HG03378 (cell line): ENCODE measurements around the gene VPS37B.

Experiments
- ATAC-seq: cut with Tn5 transposase; IDR thresholded peaks from one replicate; pipeline ENCODE4 v1.9.1; 2021; ENCODE audit warnings: mild to moderate bottlenecking, moderate library complexity; ENCODE audit not compliant: unreplicated experiment

VPS37B gene

DNA sequence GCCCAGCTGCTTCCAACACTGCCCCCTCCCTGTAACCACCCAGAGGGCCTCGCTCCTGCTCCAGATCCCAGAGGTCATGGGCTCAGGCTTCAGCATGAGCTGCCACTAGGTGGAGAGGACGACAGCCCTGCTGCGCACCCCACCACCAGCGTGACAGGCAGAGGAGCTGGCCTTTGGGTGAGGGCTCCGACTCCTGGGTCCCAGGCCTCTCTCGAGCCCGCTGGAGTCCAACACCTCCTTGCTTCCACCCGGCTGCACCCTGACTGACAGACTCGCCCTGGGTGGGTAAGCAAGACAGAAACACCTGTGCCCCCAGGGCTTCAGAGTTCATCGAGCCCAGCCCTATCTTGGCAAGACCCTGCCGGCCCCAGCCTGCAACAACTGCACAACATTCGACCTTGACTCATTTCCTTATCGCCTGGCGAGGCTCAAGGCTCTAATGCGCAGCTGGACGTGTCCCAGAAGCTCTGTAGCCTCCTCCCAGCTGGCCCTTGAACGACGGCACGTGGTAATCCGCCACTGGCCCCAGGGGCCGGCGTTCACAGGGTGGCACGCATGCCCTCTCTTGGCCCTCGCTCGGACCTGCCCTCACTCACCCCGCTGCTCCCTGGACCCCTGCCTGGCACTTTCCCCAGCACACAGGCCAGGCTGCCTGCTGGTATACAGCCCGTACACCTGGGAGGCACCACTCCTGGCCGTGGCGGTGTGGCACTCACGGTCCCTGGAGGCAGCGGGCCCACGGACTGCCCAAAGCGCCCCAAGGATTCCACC is 28.0 kb downstream of the VPS37B start:
- no peak for ATAC-seq

DNA sequence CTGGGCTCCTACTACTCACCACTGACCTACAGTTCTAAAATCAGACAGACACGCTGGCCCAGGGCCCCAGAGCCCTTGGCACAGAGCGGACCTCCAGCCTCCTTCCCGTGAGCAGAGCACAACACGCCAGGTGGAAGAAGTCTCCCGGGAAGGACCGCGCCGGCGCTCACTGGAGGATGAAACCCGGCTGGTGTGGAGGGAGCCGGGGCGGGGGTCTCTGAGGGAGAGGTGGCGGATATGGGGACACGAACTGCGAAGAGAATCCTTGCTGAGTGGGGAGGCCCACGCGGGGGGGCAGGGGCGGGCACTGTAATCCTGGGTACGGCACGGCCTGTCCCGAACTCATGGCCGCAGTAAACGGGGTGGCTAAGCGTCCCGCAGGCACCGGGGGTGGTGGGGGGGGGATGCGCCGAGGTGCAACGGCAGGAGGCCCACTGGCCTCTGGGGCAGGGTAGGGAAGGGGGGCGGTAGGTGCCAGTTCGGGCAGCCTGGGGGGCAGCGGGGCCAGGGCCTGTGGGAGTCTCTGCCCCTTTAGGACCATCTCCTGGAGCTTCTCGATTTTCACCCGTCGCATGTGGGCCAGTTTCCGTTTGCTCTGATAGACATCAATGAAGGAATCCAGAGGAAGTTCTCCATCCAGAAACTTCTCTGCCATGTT is 28.8 kb downstream of the VPS37B start:
- no peak for ATAC-seq

DNA sequence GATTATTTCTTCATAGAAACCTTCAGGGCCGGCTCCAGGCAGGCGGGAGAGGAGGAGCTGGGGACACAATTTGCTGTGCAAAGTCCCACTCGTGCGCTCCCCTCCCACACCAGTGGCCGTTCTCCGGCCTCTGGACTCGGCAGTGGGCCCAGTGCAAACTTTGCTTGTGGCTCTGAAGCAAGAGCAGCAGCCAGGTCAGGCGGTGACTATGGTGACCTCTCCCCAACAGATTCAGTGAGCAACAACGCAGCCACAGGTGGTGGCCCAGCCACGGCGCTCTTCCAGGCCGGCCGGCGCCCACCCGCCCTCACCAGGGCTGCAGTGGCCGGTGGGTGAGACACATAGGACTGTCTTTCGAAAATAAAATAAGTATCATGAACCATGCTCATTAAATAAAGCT is 29.5 kb downstream of the VPS37B start:
- no peak for ATAC-seq

DNA sequence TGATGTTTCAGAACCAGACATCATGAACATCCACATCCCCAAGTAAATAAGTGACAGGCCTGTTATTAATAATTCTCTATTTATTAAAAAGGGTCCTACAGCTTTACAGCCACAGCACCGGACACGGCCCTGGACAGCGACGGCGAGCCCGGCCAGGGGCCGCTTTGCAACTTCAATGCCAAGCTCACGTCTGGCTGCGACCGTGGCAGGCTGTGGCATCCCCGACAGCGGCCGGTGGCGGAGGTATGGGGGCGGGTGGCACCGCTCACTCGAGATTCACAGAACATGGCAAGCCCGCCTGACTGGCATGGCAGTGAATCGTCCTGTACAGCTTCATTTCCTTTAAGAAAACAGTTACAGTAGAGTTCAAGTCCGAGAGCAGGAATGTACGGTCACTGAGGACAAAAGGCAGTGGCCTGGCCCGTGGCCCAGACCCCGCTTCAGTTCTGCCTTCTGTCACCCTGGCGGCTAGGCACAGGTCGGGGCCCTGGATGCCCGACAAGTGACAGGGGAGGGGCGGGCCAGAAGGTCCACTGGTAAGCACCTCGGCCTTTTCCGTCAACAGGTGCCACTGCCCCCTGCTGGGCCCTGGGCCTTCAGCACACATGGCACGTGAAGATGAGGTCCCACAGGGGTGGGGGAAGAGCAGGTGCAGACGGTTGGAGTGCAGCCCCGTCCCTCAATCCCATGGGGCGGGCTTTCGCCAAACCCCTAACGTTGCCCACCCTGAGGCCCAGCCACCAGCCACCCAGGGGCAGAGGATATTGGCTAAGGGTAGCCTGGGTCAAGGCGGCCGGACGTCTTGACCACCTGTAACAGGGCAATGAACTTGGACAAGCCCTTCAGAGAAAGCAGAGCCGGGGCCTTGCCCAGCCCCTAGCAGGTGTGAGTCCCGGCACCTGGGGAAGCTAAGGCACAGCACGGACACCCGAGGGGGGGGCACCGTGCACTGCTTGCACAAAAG is 30.4 kb downstream of the VPS37B start:
- ATAC-seq, result no peak

DNA sequence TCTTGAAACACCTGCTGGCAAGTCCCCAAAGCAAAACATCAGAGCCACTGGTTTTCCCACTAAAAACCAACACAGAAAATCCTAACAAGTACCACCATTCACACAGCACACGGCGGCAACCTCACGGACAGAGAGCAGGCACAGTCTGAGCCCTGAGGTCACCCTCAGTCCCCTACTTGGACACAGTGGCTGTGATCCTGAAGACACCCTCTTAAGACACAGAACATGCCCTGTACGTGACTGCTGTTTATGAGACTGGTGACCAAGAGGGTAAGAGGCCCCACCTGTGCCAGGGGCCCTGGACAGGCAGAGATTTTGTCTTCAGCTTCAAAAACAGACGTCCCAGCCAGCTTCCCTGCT is 31.1 kb downstream of the VPS37B start:
- ATAC-seq, result no peak

DNA sequence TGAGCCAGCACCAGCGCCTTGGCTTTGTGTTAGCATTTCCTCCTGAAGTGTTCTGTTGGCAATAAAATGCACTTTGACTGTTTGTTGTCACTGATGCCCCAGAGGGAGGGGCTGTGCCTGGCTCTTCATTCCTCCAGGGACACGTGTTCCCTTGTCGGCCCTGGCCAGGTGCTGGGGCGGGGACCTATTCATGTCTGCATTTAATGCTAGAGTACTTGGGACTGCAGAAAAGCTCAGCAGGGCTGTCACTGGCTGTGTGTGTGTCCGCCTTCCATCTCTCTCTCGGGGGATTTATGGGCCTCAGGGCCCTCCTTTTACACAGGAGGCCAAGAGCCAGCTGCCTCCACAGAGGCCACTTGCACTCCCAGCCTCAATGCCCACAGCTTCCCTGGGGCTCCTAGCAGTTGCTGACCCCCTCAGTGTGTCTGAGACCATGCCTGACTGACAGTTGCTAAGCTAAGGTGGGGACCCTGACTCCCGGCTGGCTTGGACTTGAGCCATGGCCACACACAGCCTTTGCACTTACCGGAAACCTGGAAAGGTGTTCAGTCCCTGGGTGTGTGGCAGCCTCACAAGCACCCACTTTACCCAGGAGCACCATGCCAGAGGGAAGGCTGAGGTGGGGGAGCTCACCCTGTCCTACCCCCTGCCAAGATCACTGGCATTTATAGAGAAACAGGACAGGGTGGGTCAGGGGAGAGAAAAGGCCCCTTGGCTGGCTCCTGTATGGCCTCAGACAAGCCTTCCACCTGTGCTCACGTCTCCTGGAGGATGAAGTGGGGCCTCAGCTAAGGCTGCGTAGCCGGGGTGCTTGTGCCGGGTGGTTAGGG is 32.8 kb downstream of the VPS37B start:
- no peak for ATAC-seq

DNA sequence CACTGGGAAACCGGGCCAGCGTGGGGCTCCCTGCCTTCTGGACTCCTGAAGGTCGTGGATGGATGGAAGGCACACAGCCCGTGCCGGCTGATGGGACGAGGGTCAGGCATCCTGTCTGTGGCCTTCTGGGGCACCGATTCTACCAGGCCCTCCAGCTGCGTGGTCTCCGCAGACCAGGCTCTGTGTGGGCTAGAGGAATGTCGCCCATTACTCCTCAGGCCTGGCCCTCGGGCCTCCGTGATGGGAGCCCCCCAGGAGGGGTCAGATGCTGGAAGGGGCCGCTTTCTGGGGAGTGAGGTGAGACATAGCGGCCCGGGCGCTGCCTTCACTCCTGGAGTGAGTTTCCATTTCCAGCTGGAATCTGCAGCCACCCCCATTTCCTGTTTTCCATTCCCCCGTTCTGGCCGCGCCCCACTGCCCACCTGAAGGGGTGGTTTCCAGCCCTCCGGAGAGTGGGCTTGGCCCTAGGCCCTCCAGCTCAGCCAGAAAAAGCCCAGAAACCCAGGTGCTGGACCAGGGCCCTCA is 33.8 kb downstream of the VPS37B start:
- ATAC-seq, result no peak

DNA sequence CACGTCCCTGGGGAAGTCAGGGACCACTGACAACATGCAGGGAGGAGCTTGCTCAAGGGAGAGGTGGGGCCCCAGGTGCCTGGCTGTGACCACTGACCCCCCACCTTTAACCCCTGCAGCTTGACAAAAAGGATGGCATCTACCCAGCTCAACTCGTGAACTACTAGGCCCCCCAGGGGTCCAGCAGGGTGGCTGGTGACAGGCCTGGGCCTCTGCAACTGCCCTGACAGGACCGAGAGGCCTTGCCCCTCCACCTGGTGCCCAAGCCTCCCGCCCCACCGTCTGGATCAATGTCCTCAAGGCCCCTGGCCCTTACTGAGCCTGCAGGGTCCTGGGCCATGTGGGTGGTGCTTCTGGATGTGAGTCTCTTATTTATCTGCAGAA is 34.3 kb downstream of the VPS37B start:
- no peak for ATAC-seq

DNA sequence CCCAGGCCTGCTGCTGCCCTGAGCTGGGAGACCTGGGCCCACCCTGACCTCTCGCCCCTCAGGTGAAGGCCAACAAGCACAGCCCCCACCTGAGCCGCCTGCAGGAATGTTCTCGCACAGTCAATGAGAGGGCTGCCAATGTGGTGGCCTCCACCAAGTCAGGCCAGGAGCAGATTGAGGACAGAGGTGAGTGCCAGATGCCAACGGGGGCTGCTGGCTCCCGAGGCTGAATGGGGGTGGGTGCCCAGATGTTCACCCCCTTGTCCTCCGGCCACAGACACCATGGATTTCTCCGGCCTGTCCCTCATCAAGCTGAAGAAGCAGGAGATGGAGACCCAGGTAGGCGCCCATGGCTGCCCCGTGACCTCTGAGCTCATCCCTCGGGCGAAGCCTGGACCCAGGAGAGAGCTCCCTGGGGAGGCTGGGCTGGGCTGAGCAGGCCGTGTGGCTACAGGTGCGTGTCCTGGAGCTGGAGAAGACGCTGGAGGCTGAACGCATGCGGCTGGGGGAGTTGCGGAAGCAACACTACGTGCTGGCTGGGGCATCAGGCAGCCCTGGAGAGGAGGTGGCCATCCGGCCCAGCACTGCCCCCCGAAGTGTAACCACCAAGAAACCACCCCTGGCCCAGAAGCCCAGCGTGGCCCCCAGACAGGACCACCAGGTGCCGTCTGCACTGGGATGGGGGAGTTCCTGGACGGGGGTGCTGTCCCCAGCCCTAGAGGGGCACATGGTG is 34.9 kb downstream of the VPS37B start:
- ATAC-seq, result no peak

DNA sequence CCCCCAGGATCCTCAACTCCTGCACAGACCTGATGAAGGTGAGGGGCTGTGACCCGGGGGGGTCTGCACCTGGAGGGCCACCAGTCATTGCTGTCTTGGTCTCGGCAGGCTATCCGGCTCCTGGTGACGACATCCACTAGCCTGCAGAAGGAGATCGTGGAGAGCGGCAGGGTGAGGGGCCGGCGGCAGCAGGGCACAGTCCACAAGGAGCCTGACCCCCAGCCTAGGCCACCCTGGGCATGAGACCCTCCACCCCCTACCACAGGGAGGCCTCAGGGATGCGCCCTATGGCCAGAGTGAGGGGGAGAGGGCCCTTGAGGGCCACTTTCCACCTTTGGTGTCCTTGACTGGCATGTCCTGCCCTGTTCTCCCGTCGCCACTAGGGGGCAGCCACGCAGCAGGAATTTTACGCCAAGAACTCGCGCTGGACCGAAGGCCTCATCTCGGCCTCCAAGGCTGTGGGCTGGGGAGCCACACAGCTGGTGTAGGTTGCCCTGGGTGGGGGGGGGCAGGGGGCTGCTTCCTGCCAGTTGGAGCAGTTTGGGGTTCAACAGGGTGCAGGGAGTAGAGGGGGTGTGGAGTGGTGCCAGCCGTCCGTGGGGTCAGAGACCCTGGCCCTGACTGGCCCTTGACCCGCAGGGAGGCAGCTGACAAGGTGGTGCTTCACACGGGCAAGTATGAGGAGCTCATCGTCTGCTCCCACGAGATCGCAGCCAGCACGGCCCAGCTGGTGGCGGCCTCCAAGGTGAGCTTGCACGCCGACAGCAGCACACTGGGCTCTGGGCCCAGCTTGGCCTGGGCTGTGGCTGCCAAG is 35.7 kb downstream of the VPS37B start:
- peak; percentile 46 for ATAC-seq

DNA sequence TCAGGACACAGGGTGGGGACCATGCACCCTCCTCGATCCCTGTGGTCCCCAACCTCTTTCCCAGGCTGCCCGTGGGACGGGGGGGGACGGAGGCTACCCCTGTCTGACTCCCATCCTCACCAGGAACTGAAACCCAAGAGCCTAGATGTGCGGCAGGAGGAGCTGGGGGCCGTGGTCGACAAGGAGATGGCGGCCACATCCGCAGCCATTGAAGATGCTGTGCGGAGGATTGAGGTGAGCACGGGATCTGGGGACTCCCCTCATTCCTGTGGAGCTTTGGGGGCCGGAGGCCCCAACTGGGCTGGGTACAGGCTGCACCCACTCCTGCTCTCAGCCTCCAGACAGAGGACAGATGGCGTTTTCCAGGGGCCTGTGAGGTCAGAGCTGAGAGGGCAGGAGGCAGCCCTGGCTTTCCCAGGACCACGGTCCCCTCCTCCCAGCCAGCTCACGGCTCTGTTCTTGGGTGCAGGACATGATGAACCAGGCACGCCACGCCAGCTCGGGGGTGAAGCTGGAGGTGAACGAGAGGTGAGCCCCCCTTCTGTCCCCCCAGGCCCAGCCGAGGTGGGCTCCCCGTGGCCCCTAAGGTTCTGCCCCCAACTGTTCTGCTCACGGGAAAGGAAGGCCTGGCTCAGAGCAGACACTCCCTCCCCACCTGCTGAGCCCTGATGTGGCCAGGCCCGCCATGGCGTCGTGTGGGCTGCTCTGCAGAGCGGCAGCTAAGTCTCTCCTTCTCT is 36.5 kb downstream of the VPS37B start:
- no peak for ATAC-seq

DNA sequence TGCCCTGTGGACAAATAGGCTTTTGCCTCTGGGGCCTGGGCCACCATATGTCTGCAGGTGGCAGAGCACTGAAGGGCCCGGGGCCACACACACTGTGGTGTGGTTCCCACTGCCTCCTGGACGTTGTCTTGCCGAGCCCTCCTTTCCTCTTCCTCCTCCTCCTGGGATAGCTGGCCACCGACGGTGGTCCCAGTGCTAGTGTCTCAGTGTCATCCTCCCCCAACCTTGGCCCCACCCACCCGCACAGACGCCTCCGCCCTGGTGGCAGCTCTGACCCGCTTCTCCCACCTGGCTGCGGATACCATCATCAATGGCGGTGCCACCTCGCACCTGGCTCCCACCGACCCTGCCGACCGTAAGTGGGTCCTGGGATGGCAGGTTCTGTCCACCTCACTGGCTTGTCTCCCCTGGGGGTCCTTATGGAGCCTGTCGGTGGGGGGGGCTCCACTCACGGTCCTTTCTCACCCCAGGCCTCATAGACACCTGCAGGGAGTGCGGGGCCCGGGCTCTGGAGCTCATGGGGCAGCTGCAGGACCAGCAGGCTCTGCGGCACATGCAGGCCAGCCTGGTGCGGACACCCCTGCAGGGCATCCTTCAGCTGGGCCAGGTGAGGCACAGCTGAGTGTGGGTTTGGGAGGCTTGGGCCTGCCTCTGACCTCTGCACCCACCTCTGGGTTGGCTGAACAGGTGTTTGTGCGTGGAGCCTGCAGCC is 37.2 kb downstream of the VPS37B start:
- no peak for ATAC-seq

DNA sequence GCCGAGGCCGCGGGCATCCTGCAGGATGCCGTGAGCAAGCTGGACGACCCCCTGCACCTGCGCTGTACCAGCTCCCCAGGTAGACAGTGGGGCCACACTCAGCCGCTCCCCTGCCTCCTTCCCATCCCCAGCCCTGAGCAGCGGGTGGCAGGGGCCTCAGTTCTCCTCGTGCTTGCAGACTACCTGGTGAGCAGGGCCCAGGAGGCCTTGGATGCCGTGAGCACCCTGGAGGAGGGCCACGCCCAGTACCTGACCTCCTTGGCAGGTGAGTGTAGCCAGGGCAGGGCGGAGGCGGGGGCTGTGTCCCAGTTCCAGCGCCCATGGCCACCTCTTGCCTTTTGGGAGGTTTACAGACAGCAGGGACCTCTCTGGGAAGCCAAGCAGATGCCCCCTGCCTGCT is 37.8 kb downstream of the VPS37B start:
- ATAC-seq, result no peak

DNA sequence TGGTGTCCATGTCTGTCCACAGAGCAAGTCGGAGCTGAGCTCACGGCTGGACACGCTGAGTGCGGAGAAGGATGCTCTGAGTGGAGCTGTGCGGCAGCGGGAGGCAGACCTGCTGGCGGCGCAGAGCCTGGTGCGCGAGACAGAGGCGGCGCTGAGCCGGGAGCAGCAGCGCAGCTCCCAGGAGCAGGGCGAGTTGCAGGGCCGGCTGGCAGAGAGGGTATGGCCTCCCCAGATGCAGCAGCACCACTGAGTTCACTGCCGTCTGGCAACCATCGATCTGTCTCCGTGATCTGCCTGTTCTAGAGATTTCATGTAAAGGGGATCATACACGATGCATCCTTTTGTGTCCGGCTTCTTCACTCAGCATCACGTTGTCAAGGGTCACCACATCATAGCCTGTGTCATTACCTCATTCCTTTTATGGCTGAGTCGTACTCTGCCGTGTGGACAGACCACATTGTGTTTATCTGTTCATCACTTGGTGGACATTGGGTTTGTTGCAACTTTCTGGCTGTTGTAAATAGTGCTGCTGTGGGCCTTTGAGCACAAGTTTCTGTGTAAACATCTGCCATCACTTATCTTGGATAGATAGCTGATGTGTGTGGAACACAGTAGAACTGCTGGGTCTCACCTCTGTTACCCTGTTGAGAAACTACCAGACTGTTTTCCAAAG is 38.8 kb downstream of the VPS37B start:
- ATAC-seq, result no peak

DNA sequence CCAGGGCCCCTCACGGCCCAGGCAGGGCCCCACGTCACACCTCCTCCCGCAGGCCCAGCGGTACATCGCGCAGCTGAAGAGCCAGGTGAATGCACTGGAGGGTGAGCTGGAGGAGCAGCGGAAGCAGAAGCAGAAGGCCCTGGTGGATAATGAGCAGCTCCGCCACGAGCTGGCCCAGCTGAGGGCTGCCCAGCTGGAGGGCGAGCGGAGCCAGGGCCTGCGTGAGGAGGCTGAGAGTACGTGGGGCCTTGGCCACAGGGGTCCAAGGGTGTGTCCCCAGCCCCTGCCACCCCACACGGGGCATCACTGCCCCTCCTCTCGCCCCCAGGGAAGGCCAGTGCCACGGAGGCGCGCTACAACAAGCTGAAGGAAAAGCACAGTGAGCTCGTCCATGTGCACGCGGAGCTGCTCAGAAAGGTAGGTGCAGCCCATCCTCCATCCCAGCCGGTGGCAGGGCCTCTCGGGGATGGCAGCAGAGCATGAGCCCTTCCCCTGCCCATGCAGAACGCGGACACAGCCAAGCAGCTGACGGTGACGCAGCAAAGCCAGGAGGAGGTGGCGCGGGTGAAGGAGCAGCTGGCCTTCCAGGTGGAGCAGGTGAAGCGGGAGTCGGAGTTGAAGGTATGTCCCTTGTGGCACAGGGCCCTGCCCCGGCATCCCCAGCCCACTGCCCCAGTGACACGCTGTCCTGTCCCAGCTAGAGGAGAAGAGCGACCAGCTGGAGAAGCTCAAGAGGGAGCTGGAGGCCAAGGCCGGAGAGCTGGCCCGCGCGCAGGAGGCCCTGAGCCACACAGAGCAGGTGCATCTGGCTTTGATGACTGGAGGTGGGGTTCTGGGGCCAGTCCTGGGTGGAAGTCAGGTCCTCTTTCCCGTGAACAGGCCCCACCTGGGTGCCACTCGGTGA is 39.7 kb downstream of the VPS37B start:
- ATAC-seq, result no peak
